NCI-H1694 treated with DMSO at 0.1 percent for 48 hours (cell line): ENCODE data around the gene NR1H3.

Experiments used
- DNase-seq: peaks from one replicate; lab custom pipeline; 2025; lab: John Stamatoyannopoulos, UW

The NR1H3 gene

DNA sequence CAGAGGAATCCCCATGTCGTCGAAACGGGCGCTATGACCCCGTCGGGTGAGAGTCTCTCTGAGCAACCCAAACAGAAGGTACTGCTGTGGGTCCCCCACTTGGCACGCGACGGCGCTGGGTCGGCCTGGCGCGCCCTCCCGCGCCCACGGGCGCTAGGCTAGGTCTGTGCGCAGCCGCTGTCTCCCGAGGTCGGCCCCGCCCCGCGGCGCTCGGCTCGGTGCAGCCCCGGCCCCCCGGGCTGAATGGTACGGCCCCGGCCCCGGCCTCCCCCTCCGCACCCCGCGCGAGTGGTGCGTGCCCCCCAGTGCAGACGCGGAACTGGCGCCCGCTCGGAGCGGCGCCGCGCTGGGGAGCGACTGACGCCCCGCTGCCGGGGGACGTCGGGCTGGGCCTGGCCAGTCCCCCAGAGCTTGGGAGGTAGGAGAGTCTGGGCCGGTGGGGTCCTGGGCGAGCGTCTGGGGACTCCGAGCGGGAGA is 12.1 kb downstream of the NR1H3 start, which contains the start of gene MADD:
TSS of gene MADD (plus strand) at position 305 of the 477 bp plus-strand sequence.
- DNase-seq, result peak; percentile 83

DNA sequence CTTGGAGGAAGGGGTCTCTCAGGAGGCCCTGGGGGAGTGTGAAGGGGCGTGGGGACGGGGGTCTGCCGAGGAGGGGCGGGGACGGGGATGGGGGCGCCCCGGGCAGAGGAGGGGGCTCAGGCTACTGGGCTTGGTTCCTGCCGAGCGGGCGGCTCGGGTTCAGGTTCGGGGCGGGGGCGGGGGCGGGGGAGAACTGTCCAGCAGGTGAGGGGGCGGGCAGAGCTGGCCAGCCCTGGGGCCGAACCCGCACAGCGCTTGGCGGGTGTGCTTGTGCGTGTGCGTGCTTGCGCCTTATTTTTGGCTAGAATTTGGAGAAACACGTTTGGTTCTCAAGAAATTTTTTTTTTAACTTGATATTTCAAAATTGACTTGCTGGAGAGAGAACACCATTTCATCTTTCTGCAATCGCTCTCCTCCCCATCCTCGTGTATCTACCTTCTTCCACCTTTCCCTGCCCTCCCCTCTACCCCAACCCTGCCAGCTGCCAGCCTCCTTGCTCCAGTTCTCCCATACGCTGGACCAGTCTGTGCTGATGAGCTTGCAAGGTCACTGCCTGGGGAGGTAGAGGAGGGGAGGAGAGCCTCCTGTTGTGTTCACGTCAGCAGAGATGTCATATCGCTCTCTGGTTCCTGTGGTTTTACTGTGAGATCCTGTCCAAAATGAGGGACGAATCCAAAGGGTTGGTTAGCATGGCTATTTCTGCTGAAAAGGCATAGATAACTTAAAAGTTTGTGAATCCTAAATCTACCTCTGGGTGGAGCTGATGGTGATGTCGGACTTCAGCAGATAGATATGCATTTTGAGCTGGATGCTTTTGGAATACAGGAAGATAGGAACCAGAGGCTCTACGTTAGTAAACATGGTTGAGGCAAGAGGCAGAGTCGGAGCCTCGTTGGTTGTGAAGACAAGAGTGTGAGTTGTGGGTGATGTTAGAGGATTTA is 12.8 kb downstream of the NR1H3 start:
- DNase-seq, result peak; percentile 12

DNA sequence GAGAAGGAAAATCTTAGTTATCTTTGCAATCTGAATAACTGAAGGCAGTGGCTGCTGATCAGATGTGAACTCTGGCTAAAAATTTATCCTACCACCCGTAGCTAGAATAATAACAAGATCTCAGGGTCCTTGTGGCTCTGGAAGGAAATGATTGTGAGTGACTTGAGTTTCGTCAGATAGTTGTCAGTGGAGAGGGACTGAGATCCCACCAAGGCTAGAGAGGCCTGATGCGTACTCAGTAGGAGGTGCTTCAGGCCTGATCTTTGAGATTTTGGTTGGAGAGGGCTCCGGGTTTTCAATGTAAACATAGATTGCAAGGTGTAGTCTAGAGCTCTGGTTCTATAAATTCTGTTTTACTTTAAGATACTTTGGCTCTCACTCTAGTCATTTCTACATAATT is 13.5 kb downstream of the NR1H3 start:
- no peak for DNase-seq

DNA sequence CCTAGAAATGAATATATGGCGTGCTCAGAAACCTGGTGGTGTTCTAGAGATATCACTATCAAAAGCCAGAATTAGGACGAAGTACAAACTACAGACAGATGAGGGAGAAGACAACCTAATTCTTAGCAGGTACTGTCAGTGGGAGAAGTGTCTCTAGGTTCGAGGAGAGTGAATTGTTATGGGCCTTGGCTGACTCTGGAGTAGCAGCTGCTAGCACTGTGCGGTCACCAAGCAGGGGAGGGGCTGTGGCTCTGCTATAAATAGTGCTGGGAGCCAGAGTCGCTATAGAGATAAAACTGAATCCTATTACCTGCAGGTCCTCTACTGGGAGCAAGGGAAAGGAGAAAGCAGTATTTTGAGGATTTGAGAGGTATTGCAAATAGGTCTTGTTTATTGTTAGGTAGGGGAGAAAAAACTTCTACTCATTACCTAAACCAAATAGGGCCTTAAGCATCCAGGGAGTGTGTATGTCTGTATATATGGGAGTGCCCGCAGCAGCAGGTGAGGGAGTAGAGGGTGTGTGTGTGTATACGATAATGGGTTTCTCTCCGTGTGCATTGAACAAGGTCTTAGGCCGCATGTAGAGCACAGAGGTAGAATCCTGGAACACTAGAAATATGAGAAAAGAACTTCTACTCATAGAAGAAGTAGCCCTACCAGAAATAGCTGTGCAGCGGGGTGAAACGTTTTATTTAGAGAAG is 14.3 kb downstream of the NR1H3 start:
- no peak for DNase-seq

DNA sequence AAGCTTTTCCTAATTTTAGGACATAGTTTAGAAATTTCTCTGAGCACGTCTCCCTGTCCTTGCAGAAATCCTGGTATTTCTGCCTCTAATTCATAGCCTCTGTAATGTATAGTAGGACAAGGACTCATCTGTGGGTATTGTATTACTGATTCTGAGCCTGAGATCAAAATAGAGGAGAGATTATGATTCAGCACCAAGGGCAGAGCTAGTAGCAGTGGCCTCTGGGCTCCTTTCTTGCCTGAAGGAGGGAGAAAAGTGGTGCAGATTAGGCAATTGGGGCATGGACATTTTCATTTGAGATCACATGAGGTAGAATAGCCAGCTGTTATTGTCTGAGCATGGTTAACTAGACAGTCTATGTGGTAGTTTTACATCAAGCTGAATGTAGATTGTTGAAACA is 14.9 kb downstream of the NR1H3 start:
- DNase-seq, result no peak

DNA sequence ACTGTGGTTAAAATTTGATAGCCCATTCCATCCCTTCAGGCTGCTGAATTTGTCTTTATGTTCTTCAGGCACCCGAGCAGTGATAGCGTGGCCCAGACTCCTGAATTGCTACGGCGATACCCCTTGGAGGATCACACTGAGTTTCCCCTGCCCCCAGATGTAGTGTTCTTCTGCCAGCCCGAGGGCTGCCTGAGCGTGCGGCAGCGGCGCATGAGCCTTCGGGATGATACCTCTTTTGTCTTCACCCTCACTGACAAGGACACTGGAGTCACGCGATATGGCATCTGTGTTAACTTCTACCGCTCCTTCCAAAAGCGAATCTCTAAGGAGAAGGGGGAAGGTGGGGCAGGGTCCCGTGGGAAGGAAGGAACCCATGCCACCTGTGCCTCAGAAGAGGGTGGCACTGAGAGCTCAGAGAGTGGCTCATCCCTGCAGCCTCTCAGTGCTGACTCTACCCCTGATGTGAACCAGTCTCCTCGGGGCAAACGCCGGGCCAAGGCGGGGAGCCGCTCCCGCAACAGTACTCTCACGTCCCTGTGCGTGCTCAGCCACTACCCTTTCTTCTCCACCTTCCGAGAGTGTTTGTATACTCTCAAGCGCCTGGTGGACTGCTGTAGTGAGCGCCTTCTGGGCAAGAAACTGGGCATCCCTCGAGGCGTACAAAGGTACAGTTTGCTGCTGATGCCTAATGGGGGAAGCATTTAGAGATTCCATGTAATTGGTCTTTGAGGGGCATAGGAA is 16.9 kb downstream of the NR1H3 start:
- DNase-seq, result no peak

DNA sequence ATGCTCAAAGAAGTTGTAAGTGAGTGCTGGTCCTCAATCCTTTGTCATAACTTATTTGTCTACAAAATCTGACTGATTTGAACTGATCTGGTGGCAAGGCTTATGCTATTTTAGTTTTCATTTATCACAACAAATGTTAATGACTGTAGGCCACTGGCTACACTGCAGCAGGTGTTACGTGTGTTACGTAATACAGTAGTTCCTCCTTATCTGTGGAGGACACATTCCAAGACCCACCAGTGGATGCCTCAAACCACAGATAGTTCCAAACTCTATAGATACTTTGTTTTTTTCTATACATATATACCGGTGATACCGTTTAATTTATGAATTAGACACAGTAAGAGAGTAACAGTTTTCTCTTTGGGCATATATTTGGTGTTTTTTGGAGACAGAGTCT is 19.1 kb downstream of the NR1H3 start:
- DNase-seq, result no peak

DNA sequence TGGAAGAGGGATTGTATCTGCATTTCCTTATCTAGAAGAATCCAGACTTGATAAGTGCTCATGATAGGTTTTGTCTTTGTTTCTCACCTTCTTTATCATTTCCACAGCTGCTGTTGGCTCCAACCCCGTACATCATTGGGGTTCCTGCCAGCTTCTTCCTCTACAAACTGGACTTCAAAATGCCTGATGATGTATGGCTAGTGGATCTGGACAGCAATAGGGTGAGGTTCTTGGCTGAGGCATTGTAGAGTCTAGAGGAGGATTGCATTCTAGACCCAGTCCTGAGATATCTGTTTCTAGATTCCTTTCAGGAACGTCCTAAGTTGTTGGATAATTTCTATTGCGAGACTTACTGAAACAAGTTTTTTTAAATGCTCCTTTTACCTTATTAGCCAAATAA is 20.3 kb downstream of the NR1H3 start:
- DNase-seq, result no peak

DNA sequence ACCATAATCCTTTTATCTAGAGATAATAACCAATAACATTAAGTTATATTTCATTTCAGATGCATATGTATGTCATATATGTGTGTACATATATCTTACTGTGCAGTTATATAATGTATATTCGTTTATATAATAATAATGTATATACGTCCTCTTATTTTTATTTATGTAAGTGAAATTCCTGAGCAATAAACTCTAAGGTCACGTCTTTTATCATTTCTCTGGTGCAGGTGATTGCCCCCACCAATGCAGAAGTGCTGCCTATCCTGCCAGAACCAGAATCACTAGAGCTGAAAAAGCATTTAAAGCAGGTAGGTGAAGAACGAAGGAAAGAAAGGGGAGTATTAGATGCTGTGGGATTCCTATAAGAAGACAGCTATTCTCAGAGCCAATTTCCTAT is 21.0 kb downstream of the NR1H3 start:
- DNase-seq, result no peak

DNA sequence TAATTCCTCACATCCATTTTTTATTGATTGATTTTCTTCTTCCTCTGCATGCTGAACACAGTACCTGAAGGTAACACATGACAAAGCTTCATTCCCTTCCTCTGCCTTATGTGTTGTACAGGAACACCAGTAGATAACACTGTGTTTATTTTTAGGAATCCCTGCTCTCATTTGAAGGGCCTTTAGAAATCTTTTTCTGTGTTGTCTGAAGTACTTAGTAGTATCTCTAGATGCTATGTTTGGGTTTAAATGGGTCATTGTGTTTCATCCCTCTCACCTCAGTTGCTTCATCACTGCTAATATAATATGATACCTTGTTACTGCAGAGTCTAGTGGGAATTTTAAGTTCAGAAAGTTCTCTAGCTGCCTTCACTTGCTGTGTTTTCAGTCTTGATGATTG is 22.3 kb downstream of the NR1H3 start:
- no peak for DNase-seq

DNA sequence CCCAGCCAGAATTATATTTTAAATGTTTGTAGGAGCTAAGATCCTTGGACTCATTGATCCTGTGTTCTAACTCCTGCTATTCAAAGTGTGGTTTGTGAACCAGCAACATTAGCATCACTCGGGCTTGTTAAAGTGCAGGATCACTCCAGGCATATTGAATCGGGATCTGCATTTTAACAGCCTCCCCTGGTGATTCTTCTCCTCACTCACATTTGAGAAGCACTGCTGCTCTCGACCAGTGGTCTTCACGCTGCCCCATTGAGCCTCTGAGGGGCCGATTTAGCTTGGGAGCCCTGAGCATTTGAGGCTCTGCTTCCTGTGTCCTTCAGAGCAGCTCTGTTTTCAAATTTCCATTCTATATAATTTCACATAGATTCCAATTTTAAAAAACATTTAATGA is 23.1 kb downstream of the NR1H3 start:
- no peak for DNase-seq

DNA sequence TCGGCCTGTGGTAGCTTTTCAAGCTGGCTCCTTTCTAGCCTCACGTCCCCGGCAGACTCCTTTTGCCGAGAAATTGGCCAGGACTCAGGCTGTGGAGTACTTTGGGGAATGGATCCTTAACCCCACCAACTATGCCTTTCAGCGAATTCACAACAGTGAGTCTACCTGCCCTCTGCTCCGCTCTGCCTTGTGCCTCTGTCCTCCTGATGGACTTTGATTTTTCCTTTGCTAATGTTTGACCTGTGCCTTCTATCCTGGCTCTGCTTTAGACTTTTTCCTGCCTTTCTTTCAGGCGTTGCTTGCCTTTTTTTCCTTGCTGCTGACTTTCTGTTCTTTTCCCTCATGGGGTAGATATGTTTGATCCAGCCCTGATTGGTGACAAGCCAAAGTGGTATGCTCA is 24.7 kb downstream of the NR1H3 start:
- no peak for DNase-seq

DNA sequence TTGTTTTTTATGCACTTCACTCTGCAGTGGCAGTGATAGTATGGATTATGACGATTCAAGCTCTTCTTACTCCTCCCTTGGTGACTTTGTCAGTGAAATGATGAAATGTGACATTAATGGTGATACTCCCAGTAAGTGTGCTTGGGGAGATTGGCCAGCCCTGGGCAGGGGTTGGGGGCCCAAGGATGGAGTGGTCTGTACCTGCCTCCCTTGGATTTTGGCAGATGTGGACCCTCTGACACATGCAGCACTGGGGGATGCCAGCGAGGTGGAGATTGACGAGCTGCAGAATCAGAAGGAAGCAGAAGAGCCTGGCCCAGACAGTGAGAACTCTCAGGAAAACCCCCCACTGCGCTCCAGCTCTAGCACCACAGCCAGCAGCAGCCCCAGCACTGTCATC is 26.4 kb downstream of the NR1H3 start:
- no peak for DNase-seq

DNA sequence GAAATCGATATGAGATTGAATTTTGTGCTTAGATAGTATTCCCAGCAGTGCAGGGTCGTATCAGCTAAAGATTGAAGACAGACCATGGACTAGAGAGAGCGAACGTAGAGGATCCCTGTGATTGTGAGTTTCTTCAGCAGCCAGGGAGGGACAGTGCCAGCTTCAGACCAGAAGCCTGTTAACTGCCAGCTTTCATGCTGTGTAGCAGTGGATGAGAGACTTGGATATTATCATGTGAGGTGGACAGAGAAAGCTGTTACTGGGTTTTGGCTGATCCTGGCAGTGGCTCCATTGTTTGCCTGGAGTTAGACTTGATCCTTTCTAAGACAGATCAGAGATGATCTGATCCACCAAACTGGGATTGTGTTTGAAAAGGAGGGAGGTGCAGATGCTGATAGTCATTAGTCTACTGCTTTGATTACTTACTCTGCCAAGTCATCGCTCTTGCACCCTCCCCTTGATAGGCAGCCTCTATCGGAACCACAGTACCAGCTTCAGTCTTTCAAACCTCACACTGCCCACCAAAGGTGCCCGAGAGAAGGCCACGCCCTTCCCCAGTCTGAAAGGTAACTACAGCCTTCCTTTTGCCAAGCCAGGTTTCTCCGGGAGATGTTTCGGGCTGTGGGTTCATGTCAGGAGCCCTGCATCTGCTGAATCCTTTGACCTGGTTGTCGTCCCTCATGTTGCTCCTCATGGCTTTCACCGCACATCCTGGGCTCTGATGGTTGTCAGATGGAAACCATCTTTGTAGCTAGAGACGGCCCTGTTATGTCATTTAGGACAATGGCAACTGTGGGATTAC is 28.4 kb downstream of the NR1H3 start:
- DNase-seq, result no peak

DNA sequence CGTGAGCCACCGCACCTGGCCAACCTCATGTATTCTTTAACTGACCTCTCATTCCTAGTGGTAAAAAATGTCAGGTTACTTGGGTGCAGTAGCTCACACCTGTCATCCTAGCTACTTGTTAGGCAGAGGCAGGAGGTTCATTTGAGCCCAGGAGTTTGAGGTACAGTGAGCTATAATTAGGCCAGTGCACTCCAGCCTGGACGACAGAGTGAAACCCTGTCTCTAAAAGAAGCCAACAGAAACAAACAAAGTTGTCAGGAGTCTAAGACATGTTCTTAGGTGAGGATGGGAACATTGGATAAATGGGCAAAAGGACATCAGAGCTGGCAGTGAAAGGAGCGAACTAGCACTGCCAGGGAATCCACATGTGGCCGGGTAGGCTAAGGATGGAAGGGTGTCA is 30.3 kb downstream of the NR1H3 start:
- no peak for DNase-seq

DNA sequence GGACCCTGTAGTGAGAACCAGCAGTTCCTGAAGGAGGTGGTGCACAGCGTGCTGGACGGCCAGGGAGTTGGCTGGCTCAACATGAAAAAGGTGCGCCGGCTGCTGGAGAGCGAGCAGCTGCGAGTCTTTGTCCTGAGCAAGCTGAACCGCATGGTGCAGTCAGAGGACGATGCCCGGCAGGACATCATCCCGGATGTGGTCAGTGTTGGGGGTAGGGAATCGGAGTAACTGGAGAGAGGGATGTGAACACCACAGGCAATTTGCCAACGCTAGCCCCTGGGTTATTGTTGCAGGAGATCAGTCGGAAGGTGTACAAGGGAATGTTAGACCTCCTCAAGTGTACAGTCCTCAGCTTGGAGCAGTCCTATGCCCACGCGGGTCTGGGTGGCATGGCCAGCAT is 32.1 kb downstream of the NR1H3 start:
- DNase-seq, result no peak

DNA sequence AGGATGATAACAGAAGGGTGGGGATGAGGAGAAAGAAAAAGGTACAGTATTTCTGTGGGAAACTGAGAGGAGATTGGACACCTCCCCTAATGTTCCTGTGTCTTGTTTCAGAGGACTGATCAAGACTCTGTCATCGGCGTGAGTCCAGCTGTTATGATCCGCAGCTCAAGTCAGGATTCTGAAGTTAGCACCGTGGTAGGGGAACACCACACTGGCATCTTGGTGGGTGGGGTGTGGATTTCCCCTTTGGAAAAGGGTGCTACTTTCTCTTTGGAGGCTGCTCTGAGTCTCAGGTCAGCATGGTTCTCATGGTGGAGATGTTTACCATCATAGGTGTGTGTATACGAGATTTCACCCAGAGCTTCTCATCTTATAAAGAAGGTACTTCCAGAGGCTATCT is 37.6 kb downstream of the NR1H3 start:
- DNase-seq, result no peak

DNA sequence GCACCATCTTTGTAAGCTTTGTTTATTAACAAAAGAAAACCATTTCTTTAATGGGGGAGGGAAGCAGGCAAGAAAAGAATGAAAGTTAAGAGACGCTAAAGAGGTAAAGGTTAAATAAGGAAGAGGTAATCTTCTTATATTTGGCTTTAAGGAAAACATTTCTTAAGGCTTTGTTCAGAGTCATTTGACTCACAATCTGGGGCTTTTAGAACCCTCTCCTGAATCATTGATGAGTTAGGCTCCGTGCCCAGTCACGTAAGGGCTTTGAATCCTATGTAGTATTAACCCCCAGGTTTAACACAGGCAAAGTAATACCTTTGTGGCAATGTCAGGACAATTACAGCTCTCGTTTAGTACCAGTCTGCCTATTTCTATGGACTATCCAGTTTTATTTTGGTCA is 38.2 kb downstream of the NR1H3 start:
- no peak for DNase-seq

DNA sequence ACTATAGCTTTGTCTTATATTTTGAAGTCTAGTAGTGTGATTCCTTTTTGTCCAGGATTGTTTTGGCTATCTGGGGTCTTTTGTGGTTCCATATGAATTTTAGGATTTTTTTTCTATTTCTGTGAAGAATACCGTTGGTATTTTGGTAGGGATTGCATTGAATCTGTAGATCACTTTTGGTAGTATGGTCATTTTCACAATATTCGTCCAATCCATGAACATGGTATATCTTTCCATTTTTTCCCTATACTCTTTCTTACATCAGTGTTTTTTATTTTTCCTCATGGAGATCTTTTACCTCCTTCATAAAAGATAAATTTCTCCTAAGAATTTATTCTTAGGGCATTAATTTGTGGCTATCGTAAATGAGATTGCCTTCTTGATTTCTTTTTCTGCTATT is 41.3 kb downstream of the NR1H3 start:
- no peak for DNase-seq

DNA sequence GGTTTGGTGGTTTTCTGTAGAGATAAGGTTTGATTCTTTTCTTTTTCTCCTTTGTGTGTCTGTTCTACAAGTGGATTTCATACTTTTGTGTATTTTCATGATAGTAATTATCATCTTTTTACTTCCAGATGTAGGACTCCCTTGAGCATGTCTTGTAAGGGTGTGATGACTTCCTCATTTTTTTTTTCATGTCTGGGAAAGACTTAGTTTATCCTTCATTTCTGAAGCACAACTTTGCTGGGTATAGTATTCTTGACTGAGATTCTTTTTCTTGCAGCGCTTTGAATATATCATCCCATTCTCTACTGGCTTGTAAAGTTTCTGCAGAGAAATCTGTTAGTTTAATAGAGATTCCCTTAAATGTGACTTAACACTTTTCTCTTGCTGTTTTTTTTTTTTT is 45.1 kb downstream of the NR1H3 start:
- no peak for DNase-seq

DNA sequence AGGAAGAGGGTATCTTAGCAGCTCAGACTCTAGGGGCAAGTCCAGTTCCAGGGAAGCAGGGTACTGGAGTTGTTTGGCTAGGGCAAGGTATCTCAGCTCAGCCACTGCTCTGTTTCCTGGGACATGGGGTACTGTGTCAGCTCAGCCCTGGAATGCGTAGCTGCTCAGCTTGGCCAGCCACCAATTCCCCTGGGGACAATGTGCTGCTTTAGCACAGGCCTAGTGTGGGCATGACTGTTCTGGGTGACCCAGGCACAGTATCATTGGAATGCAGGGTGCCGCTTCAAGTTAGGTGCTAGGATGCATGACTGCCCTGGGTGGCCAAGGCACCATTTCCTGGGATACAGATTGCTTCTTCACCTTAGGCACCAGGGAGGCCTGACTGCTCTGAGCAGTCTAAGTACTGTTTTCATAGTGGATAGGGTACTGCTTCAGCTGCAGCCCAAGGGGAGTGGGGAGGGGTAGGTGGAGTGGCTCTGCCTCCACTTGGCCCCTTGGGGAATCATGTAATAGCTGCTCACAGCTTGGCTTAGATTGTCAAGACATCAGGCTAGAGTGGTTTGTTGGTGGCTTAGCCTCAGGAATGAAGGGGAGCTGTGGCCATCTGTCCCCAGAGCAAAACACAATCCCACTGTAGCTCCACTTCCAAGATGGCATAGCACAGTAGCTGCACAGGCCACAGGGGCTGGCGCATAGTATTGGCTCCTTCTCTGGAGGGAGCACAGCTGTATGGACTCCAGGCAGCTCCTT is 48.1 kb downstream of the NR1H3 start:
- no peak for DNase-seq
